Stimulated activated CD8-positive, alpha-beta memory T cell treated with anti-CD3 and anti-CD28 coated beads, Interleukin-12 subunit alpha, Interleukin-12 subunit beta, amount 100 ng/mL, for 4 hours (primary cell): Measurements from ENCODE around the gene TNFSF4.

Experiments used
- DNase-seq: peaks from one replicate; pipeline ENCODE4 v3.0.0-alpha.2; 2020; ENCODE audit warnings: low read depth

The TNFSF4 gene

GRCh38 chr1:173210716-173211231 is 3.6 kb upstream of the TNFSF4 start:
- DNase-seq, result no peak

GRCh38 chr1:173210283-173210682 is 3.2 kb upstream of the TNFSF4 start:
- no peak for DNase-seq

- DNase-seq, result no peak
Observed at GRCh38 chr1:173208868-173209267, 1.7 kb upstream of the TNFSF4 start.

GRCh38 chr1:173208146-173208545 is 1.0 kb upstream of the TNFSF4 start:
- no peak for DNase-seq

- DNase-seq, result no peak
Observed at GRCh38 chr1:173205146-173206051, 1.7 kb downstream of the TNFSF4 start.

- no peak for DNase-seq
Observed at GRCh38 chr1:173204693-173205092, 2.4 kb downstream of the TNFSF4 start.

GRCh38 chr1:173202424-173203145 is 4.5 kb downstream of the TNFSF4 start:
- DNase-seq, result no peak

GRCh38 chr1:173201969-173202368 is 5.2 kb downstream of the TNFSF4 start:
- no peak for DNase-seq

- DNase-seq, result no peak
Observed at GRCh38 chr1:173195596-173196088, 11.5 kb downstream of the TNFSF4 start.

GRCh38 chr1:173193639-173194038 is 13.5 kb downstream of the TNFSF4 start:
- no peak for DNase-seq

- no peak for DNase-seq
Observed at GRCh38 chr1:173191011-173191705, 16.0 kb downstream of the TNFSF4 start.

- no peak for DNase-seq
Observed at GRCh38 chr1:173190101-173190936, 16.8 kb downstream of the TNFSF4 start.

- DNase-seq, result no peak
Observed at GRCh38 chr1:173187671-173188237, 19.4 kb downstream of the TNFSF4 start.

- DNase-seq, result no peak
Observed at GRCh38 chr1:173181791-173182190, 25.3 kb downstream of the TNFSF4 start.

- no peak for DNase-seq
Observed at GRCh38 chr1:173176246-173176645, 30.9 kb downstream of the TNFSF4 start.

- DNase-seq, result no peak
Observed at GRCh38 chr1:173175514-173176145, 31.5 kb downstream of the TNFSF4 start.

GRCh38 chr1:173173388-173173787 is 33.7 kb downstream of the TNFSF4 start:
- no peak for DNase-seq

GRCh38 chr1:173171152-173171551 is 36.0 kb downstream of the TNFSF4 start:
- DNase-seq, result no peak

GRCh38 chr1:173168941-173169340 is 38.2 kb downstream of the TNFSF4 start:
- no peak for DNase-seq

- DNase-seq, result no peak
Observed at GRCh38 chr1:173164686-173165085, 42.4 kb downstream of the TNFSF4 start.
